GM18511 (cell line): ENCODE measurements around the gene DHRS12.
"Not testable (repeated sequence)": the region's sequence is repeated elsewhere in the genome, so short reads cannot be mapped to it uniquely, and the experiment has no call there.

ENCODE experiments used
- ATAC-seq: cut with Tn5 transposase; IDR thresholded peaks from one replicate; pipeline ENCODE4 v1.9.1; 2021; ENCODE audit warnings: mild to moderate bottlenecking, moderate library complexity; ENCODE audit not compliant: unreplicated experiment

Gene DHRS12

DNA sequence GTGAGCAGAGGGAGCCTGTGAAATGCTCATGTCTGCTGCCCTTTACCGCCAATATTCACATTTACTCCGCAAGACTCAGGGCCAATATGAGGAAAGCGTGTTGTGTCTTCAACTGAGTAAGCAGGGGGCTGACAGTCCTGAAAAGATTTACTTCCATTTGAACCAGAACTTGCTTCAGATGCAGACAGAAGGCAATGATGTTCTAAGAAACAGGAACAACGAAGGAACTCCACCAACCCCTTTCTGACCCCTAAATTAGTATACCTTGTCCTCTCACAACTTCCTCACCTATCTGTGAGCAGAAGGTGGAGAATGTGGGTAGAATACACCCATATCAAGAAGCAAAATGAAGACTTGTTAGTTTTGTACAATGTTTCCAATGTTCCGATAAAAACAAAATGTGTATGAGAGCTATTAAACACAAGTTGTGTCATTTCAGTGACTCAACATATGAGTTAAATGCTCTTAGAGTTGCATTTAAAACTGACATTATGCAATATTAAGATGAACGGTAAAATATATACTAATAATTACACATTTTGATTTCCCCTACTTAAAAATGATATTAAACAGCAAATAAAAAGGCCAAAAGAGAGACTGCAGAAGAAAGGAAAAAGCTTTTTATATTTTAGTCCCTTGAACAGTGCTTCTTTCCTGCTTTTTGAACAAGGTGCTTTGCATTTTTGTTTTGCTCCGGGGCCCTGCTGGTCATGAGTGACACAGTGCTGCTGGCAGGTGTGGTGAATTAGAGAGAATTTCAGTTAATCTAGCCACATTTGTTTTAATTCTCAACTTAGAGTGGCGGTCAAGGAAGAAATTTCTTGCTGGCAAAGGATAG lies 25.0 kb upstream of the DHRS12 start:
- ATAC-seq = no peak

- no peak for ATAC-seq
Measured at GRCh38 chr13:51827254-51827653, 23.3 kb upstream of the DHRS12 start.

DNA sequence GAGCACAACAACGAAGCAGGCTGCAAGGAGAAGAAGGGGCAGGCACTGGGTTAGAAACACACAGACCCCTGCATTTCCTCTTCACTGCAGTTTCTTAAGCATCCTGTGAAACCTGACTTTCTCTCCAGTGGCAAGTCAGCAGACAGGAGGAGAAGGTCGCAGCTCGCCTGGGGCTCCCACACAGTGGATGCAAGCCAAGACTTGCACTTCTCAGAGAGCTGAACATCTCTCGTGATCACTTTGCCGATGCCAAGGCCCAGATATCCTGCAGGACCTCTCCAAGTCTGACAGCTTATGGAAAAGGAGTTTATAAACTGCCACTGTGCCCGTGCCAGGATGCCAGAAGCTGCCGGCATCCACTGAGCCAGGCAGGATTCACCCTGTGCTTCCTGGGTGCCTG lies 22.6 kb upstream of the DHRS12 start:
- no peak for ATAC-seq

DNA sequence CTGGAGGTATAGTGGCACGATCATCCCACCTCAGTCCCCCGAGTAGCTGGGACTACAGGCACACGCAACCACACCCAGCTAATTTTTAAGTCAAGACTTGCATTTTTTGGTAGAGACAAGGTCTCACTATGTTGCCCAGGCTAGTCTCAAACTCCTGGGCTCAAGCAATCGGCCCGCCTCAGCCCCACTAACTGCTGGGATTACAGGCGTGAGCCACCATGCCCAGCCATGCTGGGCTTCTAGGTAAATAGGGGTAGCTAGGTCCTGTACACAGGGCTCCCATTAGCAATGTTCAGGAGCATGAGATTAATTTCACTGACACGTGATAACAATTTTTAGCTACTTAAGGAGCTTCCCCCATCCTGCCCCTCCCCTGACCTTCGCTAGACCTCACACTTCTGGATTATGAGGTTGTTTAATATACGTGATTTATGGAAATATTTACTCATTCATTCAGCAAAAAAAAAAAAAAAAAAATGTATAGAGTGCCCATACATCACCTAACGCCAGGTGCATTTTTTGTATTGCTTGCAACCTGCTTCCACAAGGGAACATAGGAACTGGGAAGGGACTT lies 21.8 kb upstream of the DHRS12 start:
- ATAC-seq = no peak

DNA sequence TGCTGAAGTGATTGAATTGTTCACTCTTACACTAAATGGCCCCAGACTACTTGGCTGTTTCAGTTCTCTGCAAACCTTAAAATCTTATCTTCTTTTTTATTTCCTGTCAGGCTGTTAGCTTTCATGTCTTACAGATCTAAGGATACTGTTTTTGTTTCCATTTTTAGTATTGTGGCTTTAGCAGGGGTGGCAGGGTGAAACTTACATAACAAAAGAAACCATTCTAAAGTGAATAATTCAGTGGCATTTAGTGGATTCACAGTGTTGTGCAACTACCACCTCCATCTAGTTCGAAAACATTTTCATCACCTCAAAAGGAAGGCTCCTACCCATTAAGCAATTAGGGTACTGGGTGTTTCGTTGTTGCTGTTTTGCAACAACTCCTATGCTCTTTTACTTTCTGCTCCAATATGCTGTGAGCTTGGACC lies 21.2 kb upstream of the DHRS12 start:
- ATAC-seq = peak; percentile 55

- not testable (repeated sequence) for ATAC-seq
Measured at GRCh38 chr13:51824712-51825111, 20.7 kb upstream of the DHRS12 start.

GRCh38 chr13:51823863-51824262 lies 19.9 kb upstream of the DHRS12 start:
- no peak for ATAC-seq

- ATAC-seq = no peak
Measured at GRCh38 chr13:51823359-51823758, 19.4 kb upstream of the DHRS12 start.

- ATAC-seq = no peak
Measured at GRCh38 chr13:51822106-51822815, 18.3 kb upstream of the DHRS12 start.

GRCh38 chr13:51821606-51822005 lies 17.6 kb upstream of the DHRS12 start:
- no peak for ATAC-seq

DNA sequence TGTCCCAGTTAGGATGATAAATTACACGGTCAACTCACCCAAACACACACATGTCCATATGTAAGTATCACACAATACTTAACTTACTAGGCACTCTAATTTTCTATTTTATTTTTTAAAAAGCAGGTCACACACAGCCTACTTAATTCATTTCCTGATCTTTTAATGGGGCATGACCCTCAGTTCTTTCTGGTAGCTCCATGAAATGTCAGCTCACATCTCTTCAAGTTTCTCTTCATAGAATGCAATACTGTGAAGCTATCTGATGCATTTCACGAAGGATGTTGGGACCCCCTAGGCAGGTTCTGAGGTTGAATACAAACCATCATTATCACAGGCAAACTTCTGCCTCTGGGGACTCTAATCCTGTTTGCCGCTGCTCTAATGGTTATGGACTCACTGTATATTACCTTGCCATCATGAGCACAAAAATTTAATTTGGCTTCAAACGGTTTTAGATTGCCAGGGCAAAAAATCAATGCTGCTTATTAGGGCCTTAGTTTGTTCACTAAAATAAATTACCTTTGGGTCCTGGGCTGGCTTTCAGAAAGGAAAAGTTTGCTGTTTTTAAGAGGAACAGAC lies 16.1 kb upstream of the DHRS12 start:
- no peak for ATAC-seq

DNA sequence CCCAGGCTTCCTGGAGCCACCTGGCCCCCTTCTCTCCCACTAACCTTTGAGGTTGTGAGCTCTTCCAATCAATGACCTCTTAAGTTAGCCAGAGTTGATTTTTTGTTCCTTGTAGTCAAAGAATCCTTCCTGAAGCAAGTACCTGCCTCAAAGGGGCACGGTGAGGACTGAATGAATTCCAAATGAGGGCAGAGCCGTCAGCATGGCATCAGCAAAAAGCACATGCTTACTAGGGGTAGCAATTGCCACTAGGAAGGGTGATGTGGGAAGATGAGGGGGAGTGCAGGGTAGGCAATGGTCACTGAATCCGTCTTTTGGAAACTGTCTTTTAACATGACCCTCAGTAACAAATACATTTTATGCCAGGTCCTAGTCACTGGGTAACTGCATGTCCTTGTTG lies 15.6 kb upstream of the DHRS12 start:
- no peak for ATAC-seq

- ATAC-seq = no peak
Measured at GRCh38 chr13:51818781-51819511, 15.0 kb upstream of the DHRS12 start.

DNA sequence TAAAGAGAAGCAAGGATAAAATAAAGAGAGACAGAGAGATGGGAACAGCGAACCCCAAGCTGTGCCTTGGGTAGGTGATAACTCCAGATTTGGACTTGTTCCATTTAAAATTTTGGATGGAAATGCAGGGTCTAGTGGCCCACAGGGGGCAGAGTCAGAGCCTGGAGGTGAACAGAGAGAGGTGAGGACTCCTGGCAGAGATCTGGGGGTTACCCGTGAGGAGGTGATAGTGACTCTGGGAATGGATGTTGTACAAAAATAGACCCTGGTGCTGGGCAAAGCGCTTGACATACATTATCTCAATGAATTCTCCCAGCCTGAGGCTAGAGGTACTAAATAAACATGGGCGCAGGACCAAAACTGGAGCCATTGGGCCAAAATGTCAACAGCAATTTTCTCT lies 14.3 kb upstream of the DHRS12 start:
- ATAC-seq = no peak

- ATAC-seq = no peak
Measured at GRCh38 chr13:51817717-51818116, 13.8 kb upstream of the DHRS12 start.

- no peak for ATAC-seq
Measured at GRCh38 chr13:51816604-51817249, 12.8 kb upstream of the DHRS12 start.

DNA sequence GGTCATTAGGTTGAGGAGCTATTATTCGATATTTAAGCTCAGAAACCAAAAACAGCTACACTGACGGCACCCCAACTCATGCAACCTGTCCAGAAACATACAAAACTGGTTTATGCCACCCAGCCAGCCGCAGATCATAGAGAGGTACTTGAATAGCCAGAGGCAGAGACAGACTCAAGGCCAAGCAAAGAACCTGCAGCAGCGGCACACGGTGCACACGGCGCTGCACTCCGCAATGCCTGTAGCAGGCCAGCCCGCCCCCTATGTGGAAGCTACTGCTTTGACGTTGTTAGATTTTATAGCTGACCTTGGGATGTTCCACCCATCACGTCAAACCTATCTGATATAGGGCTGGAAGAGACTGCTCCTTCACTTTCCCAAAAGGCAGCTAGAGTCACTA lies 11.9 kb upstream of the DHRS12 start:
- ATAC-seq = no peak

DNA sequence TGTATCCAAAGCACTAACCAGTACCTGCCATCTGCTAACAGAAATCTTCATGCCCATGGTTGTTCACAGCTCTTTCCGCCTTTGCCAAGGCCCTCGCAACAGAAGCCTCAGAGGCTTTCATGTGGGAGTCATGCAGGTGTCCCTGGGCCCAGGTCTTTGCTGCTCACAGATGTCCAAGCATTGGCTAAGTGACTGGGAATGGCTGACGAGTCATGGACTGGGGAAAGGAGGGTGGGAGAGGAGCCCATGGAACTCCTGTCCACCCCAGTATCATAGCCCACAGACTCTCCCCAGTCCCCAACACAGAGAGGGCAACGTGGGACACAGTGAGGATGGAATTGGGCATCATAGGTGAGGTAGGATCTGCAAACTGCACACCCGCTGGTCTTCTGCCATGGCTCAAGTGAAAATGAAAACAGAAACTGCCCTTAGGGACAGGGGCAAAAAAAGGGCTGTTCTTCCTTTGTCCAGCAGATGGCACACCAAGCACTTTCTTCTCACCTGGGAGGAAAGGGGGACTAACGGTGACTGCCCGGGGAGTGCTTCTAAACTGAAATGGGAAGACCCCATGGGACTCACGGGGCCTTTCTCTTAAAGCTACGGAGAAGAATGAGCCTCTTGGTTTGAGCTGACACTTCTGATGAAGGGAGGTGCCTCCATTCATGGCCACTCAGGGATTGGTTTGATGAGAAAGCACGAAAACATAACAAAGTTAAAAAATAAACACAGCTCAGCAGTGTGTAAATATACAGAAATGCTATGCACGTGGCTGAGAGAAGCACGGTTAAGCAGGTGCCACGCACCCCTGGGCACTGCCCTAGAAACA lies 11.1 kb upstream of the DHRS12 start:
- ATAC-seq = peak; percentile 84

DNA sequence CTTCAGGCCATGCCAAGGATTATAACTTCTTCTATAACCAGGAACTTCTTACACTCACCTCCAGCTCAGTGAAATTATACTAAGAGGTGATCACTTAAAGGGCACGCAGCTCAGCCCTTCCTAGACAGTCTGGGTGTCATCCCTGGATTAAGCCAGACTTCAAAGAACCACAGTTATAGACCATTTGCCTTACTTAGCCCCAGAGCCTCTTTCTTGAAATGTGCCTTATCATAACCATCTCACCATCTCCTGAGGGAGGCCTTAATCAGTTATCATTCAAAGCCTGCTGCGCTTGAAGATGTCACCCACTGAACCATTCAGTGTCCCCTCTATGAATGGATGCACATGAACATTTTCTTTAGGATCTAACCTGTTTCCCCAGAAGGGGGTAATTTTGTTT lies 10.1 kb upstream of the DHRS12 start:
- no peak for ATAC-seq
